Heart right ventricle (tissue), 16 donors: ENCODE results near the gene TADA2A. TPM values are rescaled to one million over a fixed set of nuclear protein-coding genes. Genes with fewer than 3 reads are reported as not detected.
A peak's percentile ranks its signal among the peaks of the same experiment; 100 is the strongest.

Experiments used
- ATAC-seq, 8 donors: fragments of 200-7000 bp; cut with Tn5 transposase; one replicate each; pipeline ENCODE4 v1.9.1; 2020; ENCODE audit warnings: mild to moderate bottlenecking in 8 of 8, moderate library complexity in 8 of 8, moderate number of reproducible peaks in 1 of 8
- DNase-seq, 2 donors: peaks; one replicate each; pipeline ENCODE4 v3.0.0-alpha.2; 2020
- H3K27ac ChIP-seq, 10 donors: fragments of 200-600 bp; sonication (generic) in 2 of 10; one replicate each; pipeline versions ENCODE4 v1.5.0 to v1.8.0; 2020 to 2022; ENCODE audit warnings: mild to moderate bottlenecking in 3 of 10
- H3K27me3 ChIP-seq, 7 donors: fragments of 200-600 bp; one replicate each; pipeline ENCODE4 v1.8.0; 2021 to 2022; ENCODE audit warnings: mild to moderate bottlenecking in 2 of 7
- H3K36me3 ChIP-seq, 9 donors: fragments of 200-600 bp; sonication (generic) in 1 of 9; one replicate each; pipeline versions ENCODE4 v1.5.0 to v1.8.0; 2020 to 2022; ENCODE audit warnings: mild to moderate bottlenecking in 2 of 9
- H3K4me1 ChIP-seq, 9 donors: fragments of 200-600 bp; sonication (generic) in 1 of 9; one replicate each; pipeline versions ENCODE4 v1.5.0 to v1.8.0; 2020 to 2022; ENCODE audit warnings: mild to moderate bottlenecking in 4 of 9
- H3K4me3 ChIP-seq, 10 donors: fragments of 200-600 bp; sonication (generic) in 2 of 10; one replicate each; pipeline versions ENCODE4 v1.5.0 to v1.8.0; 2020 to 2022; ENCODE audit warnings: mild to moderate bottlenecking in 7 of 10, moderate library complexity in 2 of 10
- H3K9me3 ChIP-seq, 11 donors: fragments of 200-600 bp in 10 of 11; sonication (generic) in 2 of 11; one replicate each; pipeline versions ENCODE4 v1.5.0 to v1.8.0; 2013 to 2022; ENCODE audit warnings: mild to moderate bottlenecking in 2 of 11, control low read depth in 1 of 11, moderate library complexity in 1 of 11
- CTCF ChIP-seq, 9 donors: fragments of 200-600 bp; sonication (generic) in 2 of 9; IDR thresholded peaks; one replicate each; pipeline versions ENCODE4 v1.5.0 to v1.8.0; 2021 to 2022; ENCODE audit warnings: antibody characterized with exemption in 9 of 9, mild to moderate bottlenecking in 5 of 9, moderate library complexity in 1 of 9
- WGBS, 2 donors: extraction: QIAGEN DNeasy Blood & Tissue Kit; methylation state at CpG; one replicate each; pipeline ENCODE4 v1.1.7; 2013; ENCODE audit warnings: inconsistent platforms in 1 of 2; 5-methylcytosine and 5-hydroxymethylcytosine counted together
- intact Hi-C, 10 donors: fragments of 100-400 bp; cut with DNase I; formaldehyde crosslinking; loops; one replicate each; pipeline versions ENCODE4 v1.11.1 to v1.14.2; 2022
- polyA plus RNA-seq, 2 donors: library from polyadenylated mRNA; stranded (reverse); fragments of 200-250 nt; gene quantifications; one replicate each; pipeline ENCODE4 v1.2.3, GENCODE V29; 2013
- total RNA-seq, 10 donors: library from RNA; stranded (reverse); fragmentation: NEBNext Ultra II Directional in 3 of 10; extraction: Animal tissue kit (Norgen Biotek cat#: 25700) in 3 of 10; gene quantifications; one replicate each; pipeline versions ENCODE4 v1.2.1 to v1.2.4, GENCODE V29; 2021 to 2023
- donor health status: Arrhythmogenic right ventricular cardiomyopathy.
- donor health status: ischemic (EF 13 %, LVEDD 7.1; RV severe dilation, severe dysfunction).
- donor health status: healthy with polysubstance abuse.
- donor health status: DM: no; HTN: yes; CAD: no.
- donor health status: DM: no; HTN: no; CAD: no.
- donor health status: ischemic (EF 25% LVEDD 6.9; RV normal size, moderate dysfunction).
- donor health status: ischemic (EF 25% LVEDD 5.7; RV mildly dilated, moderate dysfunction).
- donor health status: healthy.
- donor health status: DM: yes; HTN: yes; CAD: no.
- donor health status: Ischemic cardiomyopathy.
- donor health status: ischemic (EF 35%, LVEDD 5.7; RV mildly dilated, moderate dysfunction).
- donor health status: nonischemic (EF 11% LVEDD 7.7; RV severe dilation, severe dysfunction).
- donor health status: DM: yes; HTN: yes; CAD: no.
- donor health status: PGD.
- donor health status: ischemic (EF 29% LVEDD 5.4; RV normal size, mild dysfunction).
- donor health status: nonischemic (EF 23%, LVEDD 6.1; RV moderate dilation, normal function).

TADA2A gene
- total and polyA plus RNA-seq, 12 donors: 6.7 to 18.4 (median 13.1) TPM

DNA sequence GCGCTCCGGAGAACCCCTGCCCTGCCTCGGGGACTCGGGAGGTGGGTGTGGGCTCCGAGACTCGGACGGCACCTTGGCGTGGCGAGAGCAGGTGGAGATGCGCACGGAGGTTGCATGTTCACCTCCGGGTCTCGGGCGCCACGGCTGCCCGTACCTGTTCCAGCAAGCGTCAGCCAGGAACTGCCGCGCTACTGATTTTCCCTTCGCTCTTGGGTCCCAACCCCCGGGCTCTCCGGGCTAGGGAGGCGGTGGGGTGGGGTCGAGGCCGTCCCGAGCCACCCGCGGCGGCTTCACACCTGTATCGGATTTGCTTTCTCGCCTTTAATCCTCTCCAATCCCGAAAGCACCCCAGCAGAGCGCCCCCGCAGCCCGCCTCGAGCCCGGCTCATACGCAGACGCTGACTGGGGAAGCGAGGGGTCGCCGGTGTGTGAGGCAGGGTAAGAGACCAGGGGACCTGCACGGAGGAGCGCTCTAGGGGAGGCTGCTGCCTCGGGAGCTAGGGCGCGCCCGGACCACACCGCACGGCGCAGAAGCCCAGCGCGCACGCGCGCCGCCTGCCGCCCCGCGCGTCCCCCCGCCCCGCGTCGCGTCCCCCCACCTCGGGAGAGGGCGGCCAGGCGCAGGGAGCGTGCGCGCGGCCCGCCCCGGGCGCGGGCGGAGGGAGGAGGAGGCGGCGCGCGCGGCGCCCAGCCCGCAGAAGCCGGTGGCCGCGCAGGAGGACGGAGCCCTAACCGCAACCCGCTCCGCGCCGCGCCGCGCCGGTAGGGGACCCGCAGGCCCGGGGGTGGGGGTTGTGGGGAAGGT lies 82.7 kb downstream of the TADA2A start, which contains the start of gene DUSP14:
Gene DUSP14 (plus strand): TSS at position 695 of the 805 bp plus-strand sequence. CDS start 22,382 bp downstream, outside the sequence.
- intact Hi-C loops: loop anchor here in 3 of 10 donors (2.0 to 10.0 kb wide), 4 partner anchors 65 to 153 kb away; partner anchors contain the start of genes ACACA (in 2 of the 3), TADA2A (in 2 of the 3) and DDX52 (in 1 of the 3)
- WGBS, 2 donors: 0 to 1% methylated on average over 67 to 100 of the region's 100 CpGs

DNA sequence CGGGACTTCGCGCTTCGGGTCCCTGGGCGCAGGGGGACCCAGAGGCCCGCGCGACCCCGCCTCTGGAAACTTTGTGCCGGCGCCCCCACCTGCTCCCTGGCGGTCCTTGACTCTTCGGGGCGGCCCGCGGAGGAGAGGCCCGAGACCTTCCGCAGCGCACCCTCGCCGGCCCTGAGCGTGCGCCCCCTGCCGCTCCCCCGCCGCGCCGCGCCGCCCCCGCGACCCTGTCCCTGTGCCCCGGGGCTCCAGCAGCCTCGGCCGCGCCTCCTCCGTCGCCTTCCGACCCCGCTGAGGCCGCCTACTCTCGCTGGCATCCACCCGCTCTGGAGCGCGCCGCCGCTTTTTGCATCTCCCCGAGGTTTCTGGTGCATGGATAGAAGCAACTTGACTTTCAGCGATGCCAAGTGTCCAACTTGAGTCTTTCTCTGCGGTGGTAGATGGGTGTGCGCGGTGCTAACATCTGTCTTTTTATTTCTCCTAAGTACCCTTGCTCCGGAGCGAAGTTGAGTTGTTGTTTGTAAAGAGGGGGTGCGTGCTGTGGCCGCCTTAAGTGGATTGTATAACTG lies 83.4 kb downstream of the TADA2A start:
- peaks cover 0 to 49% (median 40%) of the 10 kb centered on the region in 9 donors for H3K4me1 ChIP-seq
- H3K9me3 ChIP-seq: no peaks in the 10 kb centered on the region
- intact Hi-C loops: loop anchor here in 1 of 10 donors (10.0 kb wide), 1 partner anchor 85 kb away; the partner anchor contains the start of genes ACACA and TADA2A
- H3K27ac ChIP-seq: peak overlapping the region; percentile 69 to 94 (median 90)
- ATAC-seq (peak; percentile 39 to 70 (median 53)), DNase-seq (peak; percentile 61 to 67)
- no peaks in the 10 kb centered on the region for H3K36me3 ChIP-seq
- WGBS, 2 donors: 0 to 1% methylated on average over 36 to 56 of the region's 56 CpGs
- H3K27me3 ChIP-seq: peaks cover 0 to 24% (median 0%) of the 10 kb centered on the region in 7 donors
- peak overlapping the region; percentile 47 to 99 (median 86) for H3K4me3 ChIP-seq
- peak in 8 of 9 donors; percentile 16 to 64 (median 44) for TF ChIP-seq CTCF (IDR thresholded peaks at IDR 0.05)

More for the DNA sequence above, 82.7 kb downstream of the TADA2A start, which contains the start of gene DUSP14:
- ATAC-seq: peak; percentile 80 to 95 (median 87)
- Histone ChIP-seq H3K9me3 (no peaks in the 10 kb centered on the region), H3K4me3 (peak within 1 kb of the TSS; percentile 71 to 99 (median 86)), H3K27ac (peak within 1 kb of the TSS; percentile 69 to 94 (median 90)), H3K36me3 (no peaks in the 10 kb centered on the region), H3K4me1 (peaks cover 0 to 44% (median 40%) of the 10 kb centered on the region in 9 donors), H3K27me3 (peaks cover 0 to 24% (median 0%) of the 10 kb centered on the region in 7 donors)
- peak; percentile 73 to 86 for DNase-seq
- no peak for TF ChIP-seq CTCF (IDR thresholded peaks at IDR 0.05)

- H3K27ac ChIP-seq: peak overlapping the region in 9 of 10 donors; percentile 81 to 94 (median 91)
- intact Hi-C loops: loop anchor here in 1 of 10 donors (10.0 kb wide), 1 partner anchor 86 kb away; the partner anchor contains the start of genes ACACA and TADA2A
- H3K4me3 ChIP-seq: peak overlapping the region; percentile 47 to 99 (median 86)
- H3K27me3 ChIP-seq: peaks cover 0 to 24% (median 0%) of the 10 kb centered on the region in 7 donors
- H3K36me3 ChIP-seq: no peaks in the 10 kb centered on the region
- 9 to 11% methylated on average over 24 of the region's 24 CpGs for WGBS, 2 donors
- TF ChIP-seq CTCF (IDR thresholded peaks at IDR 0.05): peak in 1 of 9 donors; percentile 11
- peaks cover 0 to 57% (median 40%) of the 10 kb centered on the region in 9 donors for H3K4me1 ChIP-seq
- peak in 7 of 8 donors; percentile 44 to 70 (median 52) for ATAC-seq
- H3K9me3 ChIP-seq: no peaks in the 10 kb centered on the region
- DNase-seq: peak in 1 of 2 donors; percentile 64
Observed at GRCh38 chr17:37490638-37491614, 84.2 kb downstream of the TADA2A start.
